Mesendoderm (in vitro differentiated cells): ENCODE data around the gene TCAF1.
"Not testable (repeated sequence)": the region's sequence is repeated elsewhere in the genome, so short reads cannot be mapped to it uniquely, and the experiment has no call there.

Source experiments
- DNase-seq: peaks from one replicate; pipeline ENCODE4 v3.0.0; 2013
- H2AK5ac ChIP-seq: 2 replicates; pipeline ENCODE4 v1.6.1; 2013; ENCODE audit warnings: low read length, inconsistent platforms
- H2BK120ac ChIP-seq: 2 replicates; pipeline ENCODE4 v1.6.1; 2013; ENCODE audit warnings: low read depth, mild to moderate bottlenecking, low read length, moderate library complexity, mixed read lengths
- H2BK15ac ChIP-seq: replicated peaks from 2 replicates; pipeline ENCODE4 v1.6.1; 2013; ENCODE audit warnings: low read depth, mild to moderate bottlenecking, moderate library complexity
- H2BK5ac ChIP-seq: 2 replicates; pipeline ENCODE4 v1.6.1; 2013; ENCODE audit warnings: low read length, inconsistent platforms
- H3K18ac ChIP-seq: 2 replicates; pipeline ENCODE4 v1.6.1; 2013; ENCODE audit warnings: mild to moderate bottlenecking, low read length, mixed read lengths
- H3K23ac ChIP-seq: one replicate; pipeline ENCODE4 v1.6.1; 2013; ENCODE audit warnings: low read length
- H3K27ac ChIP-seq: 2 replicates; pipeline ENCODE4 v1.5.1; 2013; ENCODE audit warnings: low read depth, mild to moderate bottlenecking, inconsistent platforms, low read length, moderate library complexity
- H3K27me3 ChIP-seq: 2 replicates; pipeline ENCODE4 v1.6.1; 2013; ENCODE audit warnings: low read length, control low read depth, mild to moderate bottlenecking, inconsistent platforms; ENCODE audit not compliant: insufficient read depth, poor library complexity
- H3K36me3 ChIP-seq: 2 replicates; pipeline ENCODE4 v1.6.1; 2013; ENCODE audit warnings: low read length, inconsistent platforms; ENCODE audit not compliant: control insufficient read depth, insufficient read depth
- H3K4ac ChIP-seq: one replicate; pipeline ENCODE4 v1.6.1; 2013; ENCODE audit warnings: low read depth, mild to moderate bottlenecking, low read length, moderate library complexity
- H3K4me1 ChIP-seq: 2 replicates; pipeline ENCODE4 v1.6.1; 2013; ENCODE audit warnings: low read depth, low read length, inconsistent platforms; ENCODE audit not compliant: control insufficient read depth
- H3K4me2 ChIP-seq: 2 replicates; pipeline ENCODE4 v1.6.1; 2013; ENCODE audit warnings: low read length
- H3K4me3 ChIP-seq: 2 replicates; pipeline ENCODE4 v1.5.1; 2013; ENCODE audit warnings: mild to moderate bottlenecking, low read length
- H3K56ac ChIP-seq: one replicate; pipeline ENCODE4 v1.6.1; 2013; ENCODE audit warnings: low read length
- H3K79me1 ChIP-seq: 2 replicates; pipeline ENCODE4 v1.6.1; 2013; ENCODE audit warnings: low read length, inconsistent platforms
- H3K79me2 ChIP-seq: 2 replicates; pipeline ENCODE4 v1.6.1; 2013; ENCODE audit warnings: mild to moderate bottlenecking, low read length; ENCODE audit not compliant: control insufficient read depth, insufficient read depth
- H3K9ac ChIP-seq: 2 replicates; pipeline ENCODE4 v1.6.1; 2013; ENCODE audit warnings: low read length, inconsistent platforms
- H4K5ac ChIP-seq: one replicate; pipeline ENCODE4 v1.6.1; 2013; ENCODE audit warnings: low read length
- H4K8ac ChIP-seq: one replicate; pipeline ENCODE4 v1.6.1; 2013; ENCODE audit warnings: low read depth, mild to moderate bottlenecking, control low read depth, low read length, moderate library complexity
- WGBS: extraction: QIAGEN DNeasy Blood & Tissue Kit; methylation state at CpG from one replicate; pipeline ENCODE4 v1.1.7; 2013; ENCODE audit warnings: low lambda C conversion rate, missing lambda C conversion rate; ENCODE audit not compliant: insufficient coverage; ENCODE audit errors: extremely low coverage; 5-methylcytosine and 5-hydroxymethylcytosine counted together

The TCAF1 gene

GRCh38 chr7:143810639-143811038 lies 91.3 kb downstream of the TCAF1 start:
- not testable (repeated sequence) for H3K23ac ChIP-seq, H3K79me1 ChIP-seq, H3K4me2 ChIP-seq, H3K4me1 ChIP-seq, H2BK5ac ChIP-seq, H3K36me3 ChIP-seq, H3K18ac ChIP-seq, H3K4me3 ChIP-seq, DNase-seq, H2AK5ac ChIP-seq, H4K8ac ChIP-seq, H3K79me2 ChIP-seq, H3K27ac ChIP-seq, H2BK15ac ChIP-seq, H3K9ac ChIP-seq, H3K4ac ChIP-seq, H2BK120ac ChIP-seq, H3K27me3 ChIP-seq, H4K5ac ChIP-seq, H3K56ac ChIP-seq
- WGBS = no CpG with 5 or more reads among the region's 6 CpGs

GRCh38 chr7:143806664-143807071 lies 95.3 kb downstream of the TCAF1 start:
- not testable (repeated sequence) for H3K4me1 ChIP-seq, H3K4me2 ChIP-seq, H3K23ac ChIP-seq, H3K36me3 ChIP-seq, H3K27me3 ChIP-seq, H2BK5ac ChIP-seq, H3K18ac ChIP-seq, H3K79me2 ChIP-seq, DNase-seq, H4K8ac ChIP-seq, H3K79me1 ChIP-seq, H3K56ac ChIP-seq, H2BK15ac ChIP-seq, H3K4ac ChIP-seq, H2AK5ac ChIP-seq, H4K5ac ChIP-seq, H2BK120ac ChIP-seq, H3K9ac ChIP-seq, H3K27ac ChIP-seq, H3K4me3 ChIP-seq
- no CpG with 5 or more reads among the region's 5 CpGs for WGBS
